Ascending aorta (tissue), 2 donors: ENCODE measurements around the gene ZNF831. TPM values are rescaled to one million over a fixed set of nuclear protein-coding genes. Genes with fewer than 3 reads are reported as not detected.

Experiments
- DNase-seq, 2 donors: peaks; one replicate each; pipeline ENCODE4 v3.0.0-alpha.2; 2019; ENCODE audit warnings: low spot score in 2 of 2
- H3K27ac ChIP-seq, 2 donors: fragments of 200-600 bp; sonication (generic); one replicate each; pipeline ENCODE4 v1.5.1; 2016 to 2017; ENCODE audit warnings: mild to moderate bottlenecking in 1 of 2
- H3K27me3 ChIP-seq: fragments of 200-600 bp; sonication (generic); one replicate; pipeline ENCODE4 v1.5.1; 2017
- H3K36me3 ChIP-seq, 2 donors: fragments of 200-600 bp; sonication (generic); one replicate each; pipeline ENCODE4 v1.5.1; 2016
- H3K4me1 ChIP-seq, 2 donors: fragments of 200-600 bp; sonication (generic); one replicate each; pipeline ENCODE4 v1.5.1; 2016 to 2017; ENCODE audit warnings: mild to moderate bottlenecking in 1 of 2
- H3K4me3 ChIP-seq, 2 donors: fragments of 200-600 bp; sonication (generic); one replicate each; pipeline ENCODE4 v1.5.1; 2016 to 2017; ENCODE audit warnings: mild to moderate bottlenecking in 1 of 2
- H3K9me3 ChIP-seq, 2 donors: fragments of 200-600 bp; sonication (generic); one replicate each; pipeline ENCODE4 v1.5.1; 2016
- CTCF ChIP-seq, 3 experiments: fragments of 200-600 bp in 2 of 3; fragments of 450-650 bp in 1 of 3; sonication (generic) in 2 of 3; IDR thresholded peaks; one replicate each; pipeline ENCODE4 v1.5.1; 2016 to 2019; ENCODE audit warnings: antibody characterized with exemption in 3 of 3, mild to moderate bottlenecking in 1 of 3, moderate library complexity in 1 of 3
- intact Hi-C: fragments of 100-400 bp; cut with DNase I; formaldehyde crosslinking; loops from one replicate; pipeline ENCODE4 v1.15.1; 2023
- total RNA-seq: library from RNA; depleted of rRNA; stranded (reverse); fragments of >200 nt; gene quantifications from one replicate; pipeline ENCODE4 v1.1.0, GENCODE V29; 2016

The ZNF831 gene
- total RNA-seq, 1 donor from 2014 or later: 0.53 TPM

- Histone ChIP-seq H3K27ac (no peak overlapping the region), H3K4me1 (peaks cover 0 to 9% of the 10 kb centered on the region in 2 donors)
These were observed 5.6 kb upstream of the ZNF831 start for GRCh38 chr20:59157961-59158541.

GRCh38 chr20:59158673-59159072 lies 4.9 kb upstream of the ZNF831 start:
- intact Hi-C loops: no loop called here
- Histone ChIP-seq H3K27ac (no peak overlapping the region), H3K4me1 (peaks cover 0 to 4% of the 10 kb centered on the region in 2 donors), H3K9me3 (no peaks in the 10 kb centered on the region), H3K27me3 (no peaks in the 10 kb centered on the region), H3K4me3 (no peak overlapping the region), H3K36me3 (no peaks in the 10 kb centered on the region)
- DNase-seq: no peak
- TF ChIP-seq CTCF (IDR thresholded peaks at IDR 0.05): no peak

More at GRCh38 chr20:59157961-59158541, 5.6 kb upstream of the ZNF831 start:
- H3K4me3 ChIP-seq: no peak overlapping the region
- no peaks in the 10 kb centered on the region for H3K9me3 ChIP-seq
- DNase-seq: no peak
- H3K36me3 ChIP-seq: no peaks in the 10 kb centered on the region
- intact Hi-C loops: no loop called here
- no peak for TF ChIP-seq CTCF (IDR thresholded peaks at IDR 0.05)
- H3K27me3 ChIP-seq: no peaks in the 10 kb centered on the region

GRCh38 chr20:59159091-59159490 lies 4.5 kb upstream of the ZNF831 start:
- Histone ChIP-seq H3K4me1 (peaks cover 0 to under 1% of the 10 kb centered on the region in 2 donors), H3K9me3 (no peaks in the 10 kb centered on the region), H3K27me3 (no peaks in the 10 kb centered on the region), H3K4me3 (no peak overlapping the region), H3K36me3 (no peaks in the 10 kb centered on the region), H3K27ac (no peak overlapping the region)
- no peak for TF ChIP-seq CTCF (IDR thresholded peaks at IDR 0.05)
- intact Hi-C loops: no loop called here
- no peak for DNase-seq

- no peak for DNase-seq
- Histone ChIP-seq H3K4me1 (no peaks in the 10 kb centered on the region), H3K9me3 (no peaks in the 10 kb centered on the region), H3K27me3 (no peaks in the 10 kb centered on the region), H3K4me3 (no peak overlapping the region), H3K36me3 (no peaks in the 10 kb centered on the region), H3K27ac (no peak overlapping the region)
- intact Hi-C loops: no loop called here
- TF ChIP-seq CTCF (IDR thresholded peaks at IDR 0.05): no peak
These were observed 3.9 kb upstream of the ZNF831 start for GRCh38 chr20:59159493-59160376.

GRCh38 chr20:59160389-59161115 lies 3.1 kb upstream of the ZNF831 start:
- no peak for DNase-seq
- Histone ChIP-seq H3K4me3 (no peak overlapping the region), H3K36me3 (no peaks in the 10 kb centered on the region), H3K9me3 (no peaks in the 10 kb centered on the region), H3K4me1 (no peaks in the 10 kb centered on the region), H3K27ac (no peak overlapping the region), H3K27me3 (no peaks in the 10 kb centered on the region)
- intact Hi-C loops: no loop called here
- TF ChIP-seq CTCF (IDR thresholded peaks at IDR 0.05): no peak
